B cell (primary cell): ENCODE data around the gene ZNF600.
"Not testable (repeated sequence)": the region's sequence is repeated elsewhere in the genome, so short reads cannot be mapped to it uniquely, and the experiment has no call there.

Experiments used
- EZH2 ChIP-seq: IDR thresholded peaks from 2 replicates; pipeline ENCODE4 v1.6.1; 2012; ENCODE audit warnings: borderline replicate concordance, low read depth, mild to moderate bottlenecking, moderate library complexity, low read length; ENCODE audit not compliant: insufficient read depth, poor library complexity, severe bottlenecking
- TF ChIP-seq, protein P1 (sequence below): fragments of 200-600 bp; IDR thresholded peaks from one replicate; pipeline ENCODE4 v1.8.0; 2022; ENCODE audit warnings: antibody characterized with exemption, mild to moderate bottlenecking

DNA sequence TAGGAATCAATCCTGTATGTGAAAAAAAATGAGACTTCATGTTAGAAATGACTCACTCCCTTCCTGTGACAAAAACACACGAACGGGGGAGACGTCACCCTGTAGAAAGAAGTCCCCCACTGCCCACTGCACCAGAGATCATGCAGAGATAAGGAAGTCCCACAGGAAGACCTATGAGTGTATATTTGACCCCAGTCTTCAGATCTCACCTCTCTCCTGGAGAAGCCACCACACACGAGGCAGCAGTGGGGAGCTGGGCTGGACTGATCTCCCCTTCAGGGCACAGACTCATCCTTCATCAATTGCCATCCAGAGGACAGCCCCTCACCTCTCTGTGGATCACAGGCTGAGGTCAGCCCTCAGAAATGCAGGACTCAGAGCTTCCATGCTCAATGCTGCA, 70.7 kb downstream of the ZNF600 start:
- TF ChIP-seq, protein P1, sequence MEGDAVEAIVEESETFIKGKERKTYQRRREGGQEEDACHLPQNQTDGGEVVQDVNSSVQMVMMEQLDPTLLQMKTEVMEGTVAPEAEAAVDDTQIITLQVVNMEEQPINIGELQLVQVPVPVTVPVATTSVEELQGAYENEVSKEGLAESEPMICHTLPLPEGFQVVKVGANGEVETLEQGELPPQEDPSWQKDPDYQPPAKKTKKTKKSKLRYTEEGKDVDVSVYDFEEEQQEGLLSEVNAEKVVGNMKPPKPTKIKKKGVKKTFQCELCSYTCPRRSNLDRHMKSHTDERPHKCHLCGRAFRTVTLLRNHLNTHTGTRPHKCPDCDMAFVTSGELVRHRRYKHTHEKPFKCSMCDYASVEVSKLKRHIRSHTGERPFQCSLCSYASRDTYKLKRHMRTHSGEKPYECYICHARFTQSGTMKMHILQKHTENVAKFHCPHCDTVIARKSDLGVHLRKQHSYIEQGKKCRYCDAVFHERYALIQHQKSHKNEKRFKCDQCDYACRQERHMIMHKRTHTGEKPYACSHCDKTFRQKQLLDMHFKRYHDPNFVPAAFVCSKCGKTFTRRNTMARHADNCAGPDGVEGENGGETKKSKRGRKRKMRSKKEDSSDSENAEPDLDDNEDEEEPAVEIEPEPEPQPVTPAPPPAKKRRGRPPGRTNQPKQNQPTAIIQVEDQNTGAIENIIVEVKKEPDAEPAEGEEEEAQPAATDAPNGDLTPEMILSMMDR, result not testable (repeated sequence)
- TF ChIP-seq EZH2, result not testable (repeated sequence)
